GM04504 (cell line): ENCODE measurements around the gene OR2F1.
"Not testable (repeated sequence)": the region's sequence is repeated elsewhere in the genome, so short reads cannot be mapped to it uniquely, and the experiment has no call there.

Source experiments
- DNase-seq: peaks from one replicate; pipeline ENCODE4 v3.0.0-alpha.2; 2012; ENCODE audit warnings: low read depth

The OR2F1 gene

GRCh38 chr7:144009361-144009760 lies 54.7 kb downstream of the OR2F1 start:
- no peak for DNase-seq

GRCh38 chr7:144010061-144010460 lies 55.4 kb downstream of the OR2F1 start:
- not testable (repeated sequence) for DNase-seq

GRCh38 chr7:144010821-144011220 lies 56.2 kb downstream of the OR2F1 start:
- not testable (repeated sequence) for DNase-seq

- DNase-seq, result peak; percentile 18
These were observed 57.0 kb downstream of the OR2F1 start for GRCh38 chr7:144011458-144012230.
